GM12873 (cell line): ENCODE results near the gene TYMP.

ENCODE experiments used
- TF ChIP-seq, protein P1 (sequence below): IDR thresholded peaks from 2 replicates; pipeline ENCODE4 v1.5.1; 2012; ENCODE audit warnings: low read depth, mild to moderate bottlenecking, moderate library complexity, low read length, control low read depth; ENCODE audit not compliant: insufficient read depth; ENCODE audit errors: missing control alignments

Gene TYMP

DNA sequence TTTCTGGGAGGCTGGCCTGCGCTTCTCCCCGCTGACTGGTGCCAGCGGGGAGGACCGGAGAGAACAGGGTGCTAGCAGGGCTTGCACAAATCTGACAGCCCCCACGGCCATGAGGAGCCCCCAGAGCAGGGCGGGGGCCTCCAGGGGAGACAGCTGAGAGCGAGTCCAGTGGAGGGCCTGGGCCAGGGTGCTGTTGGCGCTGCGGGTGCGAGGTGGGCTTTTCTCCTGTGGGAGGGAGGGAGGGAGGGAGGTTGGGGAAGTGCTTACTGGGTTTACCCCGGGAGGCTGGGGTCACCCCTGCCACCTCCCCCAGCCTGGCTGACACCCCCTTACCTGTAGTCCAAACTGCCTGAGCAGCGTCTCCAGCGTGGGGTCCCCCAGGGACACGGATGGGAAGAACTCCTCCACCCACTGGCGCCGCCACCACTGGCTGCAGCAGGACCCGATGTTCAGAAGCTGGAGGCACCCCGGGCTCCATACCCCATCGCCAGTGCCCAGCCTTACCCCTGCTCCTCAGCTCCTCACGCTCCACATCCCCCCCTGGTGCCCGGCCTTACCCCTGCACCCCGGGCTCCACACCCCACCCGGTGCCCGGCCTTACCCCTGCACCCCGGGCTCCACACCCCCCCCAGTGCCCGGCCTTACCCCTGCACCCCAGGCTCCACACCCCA, 26.2 kb downstream of the TYMP start:
- TF ChIP-seq, protein P1, sequence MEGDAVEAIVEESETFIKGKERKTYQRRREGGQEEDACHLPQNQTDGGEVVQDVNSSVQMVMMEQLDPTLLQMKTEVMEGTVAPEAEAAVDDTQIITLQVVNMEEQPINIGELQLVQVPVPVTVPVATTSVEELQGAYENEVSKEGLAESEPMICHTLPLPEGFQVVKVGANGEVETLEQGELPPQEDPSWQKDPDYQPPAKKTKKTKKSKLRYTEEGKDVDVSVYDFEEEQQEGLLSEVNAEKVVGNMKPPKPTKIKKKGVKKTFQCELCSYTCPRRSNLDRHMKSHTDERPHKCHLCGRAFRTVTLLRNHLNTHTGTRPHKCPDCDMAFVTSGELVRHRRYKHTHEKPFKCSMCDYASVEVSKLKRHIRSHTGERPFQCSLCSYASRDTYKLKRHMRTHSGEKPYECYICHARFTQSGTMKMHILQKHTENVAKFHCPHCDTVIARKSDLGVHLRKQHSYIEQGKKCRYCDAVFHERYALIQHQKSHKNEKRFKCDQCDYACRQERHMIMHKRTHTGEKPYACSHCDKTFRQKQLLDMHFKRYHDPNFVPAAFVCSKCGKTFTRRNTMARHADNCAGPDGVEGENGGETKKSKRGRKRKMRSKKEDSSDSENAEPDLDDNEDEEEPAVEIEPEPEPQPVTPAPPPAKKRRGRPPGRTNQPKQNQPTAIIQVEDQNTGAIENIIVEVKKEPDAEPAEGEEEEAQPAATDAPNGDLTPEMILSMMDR, result peak; percentile 13

DNA sequence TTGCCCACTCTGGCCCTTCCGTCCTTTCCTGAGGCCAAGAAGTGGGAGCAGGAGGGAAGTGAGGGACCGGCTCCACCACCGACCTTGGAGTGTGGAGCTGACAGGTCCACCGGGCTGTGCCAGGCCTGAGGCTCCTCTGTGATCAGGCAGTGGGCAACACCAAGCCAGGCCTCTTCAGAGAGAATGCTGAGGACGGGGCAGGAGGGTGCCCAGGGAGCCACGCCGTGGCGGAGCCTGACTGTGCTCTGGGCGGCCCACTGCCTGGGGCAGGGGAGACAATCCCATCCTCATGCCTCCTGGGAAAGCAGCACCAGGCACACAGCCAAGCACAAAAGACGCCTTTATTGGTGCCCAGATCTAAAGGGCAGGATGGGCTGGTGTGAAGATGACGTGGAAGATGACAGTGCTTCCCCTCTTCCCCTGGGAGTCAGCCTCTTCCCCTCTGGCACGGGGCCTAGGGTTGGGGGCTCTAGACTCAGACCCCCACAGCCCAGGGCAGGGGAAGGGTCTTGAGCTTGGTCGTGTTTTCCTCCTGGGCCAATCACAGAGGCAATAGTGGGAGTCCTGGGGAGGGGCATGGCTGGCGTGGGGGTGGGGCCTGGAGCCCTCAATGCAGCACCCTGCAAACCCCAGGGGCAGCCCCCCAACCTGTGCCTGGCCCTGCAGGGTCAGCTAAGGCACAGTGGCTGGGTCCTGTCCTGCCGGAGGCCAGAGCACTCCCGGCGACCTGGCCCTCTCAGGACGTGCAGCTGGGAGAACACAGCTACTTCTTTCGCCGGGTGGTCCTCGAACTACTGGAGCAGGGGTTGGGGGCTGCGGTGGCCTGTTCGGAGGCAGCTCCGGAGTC, 27.0 kb downstream of the TYMP start:
- TF ChIP-seq, protein P1, result no peak

- TF ChIP-seq, protein P1, result no peak
Observed at GRCh38 chr22:50502096-50502495, 27.7 kb downstream of the TYMP start.

GRCh38 chr22:50500452-50500851, 29.4 kb downstream of the TYMP start:
- TF ChIP-seq, protein P1, result no peak

DNA sequence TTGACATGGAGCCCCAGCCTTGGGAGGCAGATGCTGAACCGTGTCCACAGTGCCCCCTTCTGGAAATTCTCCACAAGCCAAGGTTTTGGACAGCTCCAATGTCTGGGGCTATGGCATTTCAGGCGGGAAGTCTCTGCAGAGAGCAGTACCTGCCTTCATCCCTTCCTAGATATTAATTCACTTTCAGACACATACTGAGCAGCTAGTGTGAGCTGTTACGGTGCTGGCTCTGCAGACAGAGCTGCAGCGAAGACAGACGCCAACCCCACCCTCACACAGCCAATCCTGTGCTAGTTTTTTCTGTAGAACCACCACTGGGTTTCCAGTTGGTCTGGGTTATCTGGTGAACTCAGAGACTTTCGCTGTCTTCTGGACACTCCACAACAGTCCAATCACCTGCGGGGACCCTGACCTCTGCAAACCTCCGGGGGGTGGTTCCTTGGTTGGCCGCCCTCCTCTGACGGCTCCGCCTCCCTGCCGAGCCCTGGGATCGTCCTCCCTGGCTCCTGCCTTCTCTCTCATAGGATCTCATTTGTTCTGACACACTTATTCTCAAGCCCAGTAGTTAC, 31.4 kb downstream of the TYMP start:
- TF ChIP-seq, protein P1, result peak; percentile 82

DNA sequence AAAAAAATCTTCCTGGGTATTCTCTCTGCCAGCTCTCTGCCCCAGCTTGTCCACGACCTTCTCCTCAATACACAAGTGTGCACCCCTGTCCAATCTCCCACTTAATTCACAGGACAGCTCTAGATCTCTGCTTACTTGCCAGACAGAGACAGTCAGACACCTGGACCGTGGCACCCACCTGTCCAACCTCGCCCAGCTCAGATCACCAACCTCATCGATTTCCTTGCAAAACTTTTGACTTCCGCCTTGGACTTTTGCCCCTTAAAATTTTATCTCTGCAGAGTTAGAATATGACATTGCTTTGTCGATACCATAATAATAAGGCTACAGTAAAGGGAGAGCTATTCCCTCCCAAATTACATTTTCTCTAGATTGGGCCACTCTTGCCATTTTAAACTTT, 32.7 kb downstream of the TYMP start:
- TF ChIP-seq, protein P1, result no peak
